Upper lobe of right lung (tissue), 1 donor: Measurements from ENCODE around the gene HOXB6. TPM values are rescaled to one million over a fixed set of nuclear protein-coding genes. Genes with fewer than 3 reads are reported as not detected.

ENCODE experiments used
- ATAC-seq: fragments of 200-7000 bp; cut with Tn5 transposase; one replicate; pipeline ENCODE4 v1.9.1; 2020; ENCODE audit warnings: mild to moderate bottlenecking, moderate library complexity
- DNase-seq: peaks from one replicate; pipeline ENCODE4 v3.0.0-alpha.2; 2020
- H3K27ac ChIP-seq: fragments of 200-600 bp; one replicate; pipeline ENCODE4 v1.8.0; 2022
- H3K27me3 ChIP-seq: fragments of 200-600 bp; one replicate; pipeline ENCODE4 v1.8.0; 2022; ENCODE audit warnings: mild to moderate bottlenecking
- H3K36me3 ChIP-seq: fragments of 200-600 bp; one replicate; pipeline ENCODE4 v1.8.0; 2022
- H3K4me1 ChIP-seq: fragments of 200-600 bp; one replicate; pipeline ENCODE4 v1.8.0; 2022
- H3K4me3 ChIP-seq: fragments of 200-600 bp; one replicate; pipeline ENCODE4 v1.8.0; 2022; ENCODE audit warnings: mild to moderate bottlenecking
- H3K9me3 ChIP-seq: fragments of 200-600 bp; one replicate; pipeline ENCODE4 v1.8.0; 2022
- CTCF ChIP-seq: fragments of 200-600 bp; IDR thresholded peaks from one replicate; pipeline ENCODE4 v1.8.0; 2022; ENCODE audit warnings: antibody characterized with exemption
- intact Hi-C: fragments of 100-400 bp; cut with DNase I; formaldehyde crosslinking; loops from one replicate; pipeline ENCODE4 v1.11.0; 2022
- total RNA-seq: library from RNA; stranded (reverse); fragmentation: NEBNext Ultra II Directional; extraction: Animal tissue kit (Norgen Biotek cat#: 25700); gene quantifications from one replicate; pipeline ENCODE4 v1.2.1, GENCODE V29; 2021
- donor health status: DM: no; HTN: yes; CAD: no; lungs with severe emphysema.

The HOXB6 gene
- total RNA-seq, 1 donor from 2014 or later: 4.9 TPM

GRCh38 chr17:48586355-48587258, 18.2 kb downstream of the HOXB6 start:
- DNase-seq: no peak
- H3K4me1 ChIP-seq: peaks cover 29% of the 10 kb centered on the region
- no peaks in the 10 kb centered on the region for H3K36me3 ChIP-seq
- H3K9me3 ChIP-seq: no peaks in the 10 kb centered on the region
- no peak for TF ChIP-seq CTCF
- H3K27me3 ChIP-seq: peaks cover 67% of the 10 kb centered on the region
- ATAC-seq: no peak
- H3K4me3 ChIP-seq: peak overlapping the region; percentile 55
- peak overlapping the region; percentile 85 for H3K27ac ChIP-seq
- intact Hi-C loops: no loop called here

GRCh38 chr17:48584223-48584741, 20.5 kb downstream of the HOXB6 start:
- H3K36me3 ChIP-seq: no peaks in the 10 kb centered on the region
- DNase-seq (no peak), ATAC-seq (no peak)
- H3K4me1 ChIP-seq: peaks cover 33% of the 10 kb centered on the region
- no peak overlapping the region for H3K4me3 ChIP-seq
- no peak for TF ChIP-seq CTCF
- H3K27me3 ChIP-seq: peaks cover 73% of the 10 kb centered on the region
- no peaks in the 10 kb centered on the region for H3K9me3 ChIP-seq
- intact Hi-C loops: no loop called here
- H3K27ac ChIP-seq: no peak overlapping the region

GRCh38 chr17:48583708-48584222, 21.0 kb downstream of the HOXB6 start:
- H3K9me3 ChIP-seq: no peaks in the 10 kb centered on the region
- no peaks in the 10 kb centered on the region for H3K36me3 ChIP-seq
- H3K4me1 ChIP-seq: peaks cover 33% of the 10 kb centered on the region
- peaks cover 77% of the 10 kb centered on the region for H3K27me3 ChIP-seq
- H3K27ac ChIP-seq: no peak overlapping the region
- intact Hi-C loops: no loop called here
- DNase-seq (no peak), ATAC-seq (no peak)
- H3K4me3 ChIP-seq: no peak overlapping the region
- no peak for TF ChIP-seq CTCF

- intact Hi-C loops: no loop called here
- no peak for TF ChIP-seq CTCF
- Histone ChIP-seq H3K9me3 (no peaks in the 10 kb centered on the region), H3K36me3 (no peaks in the 10 kb centered on the region), H3K4me3 (peak overlapping the region; percentile 59), H3K27ac (peak overlapping the region; percentile 93), H3K4me1 (peaks cover 30% of the 10 kb centered on the region), H3K27me3 (peaks cover 83% of the 10 kb centered on the region)
- no peak for DNase-seq
- no peak for ATAC-seq
Measured at GRCh38 chr17:48582750-48583069, 22.1 kb downstream of the HOXB6 start.

GRCh38 chr17:48579760-48580554, 24.8 kb downstream of the HOXB6 start:
- peak overlapping the region; percentile 93 for H3K27ac ChIP-seq
- H3K27me3 ChIP-seq: peaks cover 85% of the 10 kb centered on the region
- no peak for DNase-seq
- H3K4me1 ChIP-seq: peaks cover 8% of the 10 kb centered on the region
- H3K36me3 ChIP-seq: no peaks in the 10 kb centered on the region
- H3K4me3 ChIP-seq: peak overlapping the region; percentile 59
- no peaks in the 10 kb centered on the region for H3K9me3 ChIP-seq
- intact Hi-C loops: no loop called here
- no peak for ATAC-seq
- no peak for TF ChIP-seq CTCF
